ENCODE results near the gene VTCN1.
"Not testable (repeated sequence)": the region's sequence is repeated elsewhere in the genome, so short reads cannot be mapped to it uniquely, and the experiment has no call there.

The VTCN1 gene

GRCh38 chr1:117171900-117172511 is 38.7 kb downstream of the VTCN1 start:
- TF ChIP-seq, protein P1, sequence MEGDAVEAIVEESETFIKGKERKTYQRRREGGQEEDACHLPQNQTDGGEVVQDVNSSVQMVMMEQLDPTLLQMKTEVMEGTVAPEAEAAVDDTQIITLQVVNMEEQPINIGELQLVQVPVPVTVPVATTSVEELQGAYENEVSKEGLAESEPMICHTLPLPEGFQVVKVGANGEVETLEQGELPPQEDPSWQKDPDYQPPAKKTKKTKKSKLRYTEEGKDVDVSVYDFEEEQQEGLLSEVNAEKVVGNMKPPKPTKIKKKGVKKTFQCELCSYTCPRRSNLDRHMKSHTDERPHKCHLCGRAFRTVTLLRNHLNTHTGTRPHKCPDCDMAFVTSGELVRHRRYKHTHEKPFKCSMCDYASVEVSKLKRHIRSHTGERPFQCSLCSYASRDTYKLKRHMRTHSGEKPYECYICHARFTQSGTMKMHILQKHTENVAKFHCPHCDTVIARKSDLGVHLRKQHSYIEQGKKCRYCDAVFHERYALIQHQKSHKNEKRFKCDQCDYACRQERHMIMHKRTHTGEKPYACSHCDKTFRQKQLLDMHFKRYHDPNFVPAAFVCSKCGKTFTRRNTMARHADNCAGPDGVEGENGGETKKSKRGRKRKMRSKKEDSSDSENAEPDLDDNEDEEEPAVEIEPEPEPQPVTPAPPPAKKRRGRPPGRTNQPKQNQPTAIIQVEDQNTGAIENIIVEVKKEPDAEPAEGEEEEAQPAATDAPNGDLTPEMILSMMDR (conservative IDR thresholded peaks at IDR 0.05; ENCODE audit: low read length): no peak
- DNase-seq (ENCODE audit: low read depth): no peak
- no peak overlapping the region for H3K4me3 ChIP-seq (ENCODE audit: low read length)

- H3K4me3 ChIP-seq (ENCODE audit: low read length): no peak overlapping the region
- DNase-seq (ENCODE audit: low read depth): no peak
- TF ChIP-seq, protein P1 (conservative IDR thresholded peaks at IDR 0.05; ENCODE audit: low read length): no peak
Observed at GRCh38 chr1:117169871-117170596, 40.7 kb downstream of the VTCN1 start.

- TF ChIP-seq, protein P1 (conservative IDR thresholded peaks at IDR 0.05; ENCODE audit: low read length): no peak
- no peak overlapping the region for H3K4me3 ChIP-seq (ENCODE audit: low read length)
- DNase-seq (ENCODE audit: low read depth): no peak
Observed at GRCh38 chr1:117167402-117167801, 43.3 kb downstream of the VTCN1 start.

GRCh38 chr1:117166076-117166475 is 44.7 kb downstream of the VTCN1 start:
- peak; percentile 34 for DNase-seq (ENCODE audit: low read depth)
- TF ChIP-seq, protein P1 (conservative IDR thresholded peaks at IDR 0.05; ENCODE audit: low read length): no peak
- no peak overlapping the region for H3K4me3 ChIP-seq (ENCODE audit: low read length)

- H3K4me3 ChIP-seq (ENCODE audit: low read length): no peak overlapping the region
- TF ChIP-seq, protein P1 (conservative IDR thresholded peaks at IDR 0.05; ENCODE audit: low read length): no peak
- no peak for DNase-seq (ENCODE audit: low read depth)
Observed at GRCh38 chr1:117164209-117164608, 46.5 kb downstream of the VTCN1 start.

- TF ChIP-seq, protein P1 (conservative IDR thresholded peaks at IDR 0.05; ENCODE audit: low read length): no peak
Observed at GRCh38 chr1:117162816-117163215, 47.9 kb downstream of the VTCN1 start.

GRCh38 chr1:117161887-117162286 is 48.8 kb downstream of the VTCN1 start:
- no peak overlapping the region for H3K4me3 ChIP-seq (ENCODE audit: low read length)
- no peak for DNase-seq (ENCODE audit: low read depth)
- TF ChIP-seq, protein P1 (conservative IDR thresholded peaks at IDR 0.05; ENCODE audit: low read length): no peak

More at GRCh38 chr1:117162816-117163215, 47.9 kb downstream of the VTCN1 start:
- H3K4me3 ChIP-seq (ENCODE audit: low read length): no peak overlapping the region
- no peak for DNase-seq (ENCODE audit: low read depth)

DNA sequence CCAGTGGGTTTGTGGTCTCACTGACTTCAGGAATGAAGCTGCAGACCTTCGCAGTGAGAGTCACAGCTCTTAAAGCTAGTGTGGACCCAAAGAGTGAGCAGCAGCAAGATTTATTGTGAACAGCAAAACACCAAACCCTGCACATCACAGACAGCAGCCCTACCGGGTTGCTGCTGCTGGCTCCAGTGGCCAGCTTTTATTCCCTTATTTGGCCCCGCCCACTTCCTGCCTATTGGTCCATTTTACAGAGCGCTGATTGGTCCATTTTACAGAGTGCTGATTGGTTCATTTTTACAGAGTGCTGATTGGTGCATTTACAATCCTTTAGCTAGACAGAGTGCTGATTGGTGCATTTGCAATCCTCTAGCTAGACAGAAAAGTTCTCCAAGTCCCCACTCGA is 59.4 kb downstream of the VTCN1 start:
- not testable (repeated sequence) for H3K4me3 ChIP-seq (ENCODE audit: low read length); DNase-seq (ENCODE audit: low read depth)
